Mesenchymal stem cell (in vitro differentiated cells and primary cell): ENCODE results near the gene TBX21.
A peak's percentile ranks its signal among the peaks of the same experiment; 100 is the strongest.

Experiments used
- DNase-seq: peaks from one replicate; pipeline ENCODE4 v3.0.0-alpha.2; 2013
- H2AFZ ChIP-seq: one replicate; pipeline ENCODE4 v1.6.1; 2013; ENCODE audit warnings: low read depth, mild to moderate bottlenecking, control low read depth, inconsistent platforms, low read length, moderate library complexity
- H2AK5ac ChIP-seq: 2 replicates; pipeline ENCODE4 v1.6.1; 2013; ENCODE audit warnings: low read length, moderate library complexity, mild to moderate bottlenecking, inconsistent platforms; ENCODE audit not compliant: severe bottlenecking
- H2BK120ac ChIP-seq: one replicate; pipeline ENCODE4 v1.6.1; 2013; ENCODE audit warnings: low read depth, mild to moderate bottlenecking, inconsistent platforms, low read length, moderate library complexity
- H2BK12ac ChIP-seq, 2 experiments: one replicate each; pipeline ENCODE4 v1.6.1; 2013; ENCODE audit warnings: inconsistent platforms in 2 of 2, low read length in 2 of 2, mild to moderate bottlenecking in 2 of 2, moderate library complexity in 2 of 2, control low read depth in 1 of 2
- H2BK15ac ChIP-seq: one replicate; pipeline ENCODE4 v1.6.1; 2013; ENCODE audit warnings: mild to moderate bottlenecking, low read depth, inconsistent platforms; ENCODE audit not compliant: poor library complexity, severe bottlenecking
- H2BK5ac ChIP-seq: 2 replicates; pipeline ENCODE4 v1.6.1; 2013; ENCODE audit warnings: low read depth, mild to moderate bottlenecking, low read length, control low read depth, inconsistent platforms; ENCODE audit not compliant: poor library complexity, severe bottlenecking
- H3K14ac ChIP-seq, 2 experiments: one replicate each; pipeline ENCODE4 v1.6.1; 2013; ENCODE audit warnings: inconsistent platforms in 2 of 2, low read length in 2 of 2, control low read depth in 1 of 2, mild to moderate bottlenecking in 1 of 2, moderate library complexity in 1 of 2
- H3K18ac ChIP-seq, 2 experiments: one replicate each; pipeline ENCODE4 v1.6.1; 2013; ENCODE audit warnings: inconsistent platforms in 2 of 2, low read length in 2 of 2, control low read depth in 1 of 2, low read depth in 1 of 2, mild to moderate bottlenecking in 1 of 2
- H3K23ac ChIP-seq, 2 experiments: one replicate each; pipeline ENCODE4 v1.6.1; 2013; ENCODE audit warnings: inconsistent platforms in 2 of 2, low read length in 2 of 2, mild to moderate bottlenecking in 2 of 2, moderate library complexity in 2 of 2, control low read depth in 1 of 2
- H3K27ac ChIP-seq: 2 replicates; pipeline ENCODE4 v1.5.1; 2013; ENCODE audit warnings: mild to moderate bottlenecking, moderate library complexity, low read length, control low read depth, inconsistent platforms; ENCODE audit not compliant: poor library complexity, severe bottlenecking
- H3K27me3 ChIP-seq, 2 experiments: 2 replicates each; pipeline versions ENCODE4 v1.6.1 to v1.7.0; 2013; ENCODE audit warnings: low read length in 2 of 2, mild to moderate bottlenecking in 2 of 2, moderate library complexity in 2 of 2, control low read depth in 1 of 2, inconsistent platforms in 1 of 2; ENCODE audit not compliant: control insufficient read depth in 1 of 2, insufficient read depth in 1 of 2
- H3K36me3 ChIP-seq, 2 experiments: 2 replicates each; pipeline versions ENCODE4 v1.6.1 to v1.7.0; 2013; ENCODE audit warnings: low read length in 2 of 2, control low read depth in 1 of 2, inconsistent platforms in 1 of 2, low read depth in 1 of 2, mild to moderate bottlenecking in 1 of 2; ENCODE audit not compliant: insufficient read depth in 2 of 2, control insufficient read depth in 1 of 2
- H3K4ac ChIP-seq, 2 experiments: one replicate each; pipeline ENCODE4 v1.6.1; 2013; ENCODE audit warnings: inconsistent platforms in 2 of 2, low read length in 2 of 2, mild to moderate bottlenecking in 2 of 2, moderate library complexity in 2 of 2, control low read depth in 1 of 2, low read depth in 1 of 2
- H3K4me1 ChIP-seq: 2 replicates; pipeline ENCODE4 v1.6.1; 2013; ENCODE audit warnings: low read depth, low read length, control low read depth; ENCODE audit not compliant: control insufficient read depth, insufficient read depth
- H3K4me2 ChIP-seq: 2 replicates; pipeline ENCODE4 v1.6.1; 2013; ENCODE audit warnings: low read length, mild to moderate bottlenecking, inconsistent platforms; ENCODE audit not compliant: poor library complexity, severe bottlenecking
- H3K4me3 ChIP-seq, 2 experiments: 2 replicates each; pipeline versions ENCODE4 v1.5.1 to v1.7.0; 2013; ENCODE audit warnings: low read length in 2 of 2, mild to moderate bottlenecking in 2 of 2, control low read depth in 1 of 2, low read depth in 1 of 2; ENCODE audit not compliant: insufficient read depth in 1 of 2
- H3K79me1 ChIP-seq: replicated peaks from 2 replicates; pipeline ENCODE4 v1.6.1; 2013; ENCODE audit warnings: mild to moderate bottlenecking, control low read depth, low read length, inconsistent platforms; ENCODE audit not compliant: poor library complexity, severe bottlenecking
- H3K9ac ChIP-seq: 2 replicates; pipeline ENCODE4 v1.7.0; 2013; ENCODE audit warnings: mild to moderate bottlenecking, low read length, moderate library complexity
- H3K9me3 ChIP-seq: 2 replicates; pipeline ENCODE4 v1.7.0; 2013; ENCODE audit warnings: mild to moderate bottlenecking, low read length; ENCODE audit not compliant: control insufficient read depth
- H4K8ac ChIP-seq: one replicate; pipeline ENCODE4 v1.6.1; 2013; ENCODE audit warnings: inconsistent platforms, mild to moderate bottlenecking, low read length, moderate library complexity
- H4K91ac ChIP-seq: one replicate; pipeline ENCODE4 v1.6.1; 2013; ENCODE audit warnings: mild to moderate bottlenecking, low read length, inconsistent platforms
- WGBS: methylation state at CpG from one replicate; pipeline ENCODE4 v1.1.7; 2013; ENCODE audit warnings: mixed read lengths; 5-methylcytosine and 5-hydroxymethylcytosine counted together

Gene TBX21

GRCh38 chr17:47716375-47716774 lies 16.7 kb upstream of the TBX21 start:
- 89% methylated on average over 3 of the region's 3 CpGs for WGBS
- peaks cover under 1 to 6% of the 10 kb centered on the region in 2 experiments for H3K36me3 ChIP-seq
- H3K4ac ChIP-seq = no peak overlapping the region
- no peak overlapping the region for H2AK5ac ChIP-seq
- no peak overlapping the region for H4K8ac ChIP-seq
- H3K9ac ChIP-seq = no peak overlapping the region
- no peak overlapping the region for H3K18ac ChIP-seq
- no peak overlapping the region for H3K14ac ChIP-seq
- no peak overlapping the region for H3K27ac ChIP-seq
- H2AFZ ChIP-seq = no peak overlapping the region
- DNase-seq = no peak
- H2BK12ac ChIP-seq = no peak overlapping the region
- peaks cover 54 to 96% of the 10 kb centered on the region in 2 experiments for H3K27me3 ChIP-seq
- H3K9me3 ChIP-seq = no peaks in the 10 kb centered on the region
- peaks cover 38% of the 10 kb centered on the region for H3K4me1 ChIP-seq
- no peak overlapping the region for H2BK120ac ChIP-seq
- no peak overlapping the region for H3K4me2 ChIP-seq
- no peak overlapping the region for H3K4me3 ChIP-seq
- H2BK5ac ChIP-seq = no peak overlapping the region
- H3K79me1 ChIP-seq = no peaks in the 10 kb centered on the region
- H2BK15ac ChIP-seq = no peak overlapping the region
- no peak overlapping the region for H3K23ac ChIP-seq
- H4K91ac ChIP-seq = no peak overlapping the region

DNA sequence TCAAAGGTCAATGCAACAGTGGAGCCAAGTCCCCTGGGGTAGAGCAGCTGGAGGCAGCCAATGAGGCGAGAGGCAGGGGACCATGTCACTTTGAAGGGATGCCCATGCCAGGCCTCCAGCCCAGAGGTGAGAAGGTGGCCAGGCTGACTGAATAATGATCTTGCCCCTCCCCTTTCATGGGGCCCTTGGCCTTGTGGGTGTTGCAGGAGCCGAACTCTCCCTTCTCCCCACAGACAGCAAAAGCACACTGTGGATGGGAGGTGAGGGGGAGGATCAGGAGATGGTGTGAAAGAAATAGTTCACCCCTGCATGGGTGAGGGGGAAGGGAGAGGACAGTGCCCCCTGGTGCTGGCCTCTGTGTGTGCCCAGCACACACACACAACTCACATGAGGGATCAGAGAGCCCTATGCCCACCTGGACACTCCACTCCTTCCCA lies 15.8 kb upstream of the TBX21 start:
- Histone ChIP-seq H2AFZ (no peak overlapping the region), H3K79me1 (no peaks in the 10 kb centered on the region), H3K18ac (no peak overlapping the region), H3K27ac (no peak overlapping the region), H2BK5ac (no peak overlapping the region), H2BK12ac (no peak overlapping the region), H3K4me2 (no peak overlapping the region), H3K23ac (no peak overlapping the region), H2BK15ac (no peak overlapping the region), H3K14ac (no peak overlapping the region), H3K4ac (no peak overlapping the region), H3K4me3 (no peak overlapping the region), H3K36me3 (no peaks in the 10 kb centered on the region), H4K91ac (no peak overlapping the region), H4K8ac (no peak overlapping the region), H3K4me1 (peaks cover 42% of the 10 kb centered on the region), H3K27me3 (peaks cover 61 to 97% of the 10 kb centered on the region in 2 experiments), H2AK5ac (no peak overlapping the region), H2BK120ac (no peak overlapping the region), H3K9me3 (no peaks in the 10 kb centered on the region), H3K9ac (no peak overlapping the region)
- no peak for DNase-seq
- 100% methylated on average over 1 of the region's 2 CpGs for WGBS

DNA sequence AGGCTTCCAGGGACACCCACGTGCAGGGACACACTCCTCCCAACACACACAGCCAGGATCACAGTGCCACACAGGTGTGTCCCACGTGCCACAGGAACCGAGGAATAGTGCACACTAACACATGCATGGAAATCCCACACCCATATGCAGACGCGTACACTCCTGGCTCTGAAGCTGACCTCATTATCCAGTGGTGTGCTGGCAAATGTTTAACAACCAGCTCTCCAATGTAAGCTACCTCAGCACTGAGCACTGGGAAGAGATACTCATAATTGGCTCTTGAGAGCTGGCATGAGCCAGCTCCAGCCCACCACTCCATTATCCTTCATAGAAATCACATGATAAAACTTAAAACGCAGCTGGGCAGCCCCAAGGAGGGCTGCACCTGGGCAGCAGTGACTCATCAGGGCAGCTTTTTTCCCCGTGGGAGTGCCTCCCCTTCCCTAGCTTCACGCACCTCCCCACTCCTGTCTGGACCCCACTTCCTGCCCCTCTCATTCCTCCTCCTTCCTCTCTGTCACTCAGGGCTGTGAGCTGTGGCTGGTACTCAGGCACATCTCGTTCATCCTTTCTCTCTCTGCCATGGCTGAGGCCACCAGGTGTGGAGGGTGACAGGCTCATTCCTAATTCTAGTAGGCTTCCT lies 14.9 kb upstream of the TBX21 start:
- no peak overlapping the region for H4K91ac ChIP-seq
- H3K14ac ChIP-seq = peak overlapping the region in 1 of 2 experiments; percentile 19
- no peak overlapping the region for H2BK15ac ChIP-seq
- H2BK5ac ChIP-seq = no peak overlapping the region
- H2BK120ac ChIP-seq = no peak overlapping the region
- no peak overlapping the region for H4K8ac ChIP-seq
- peaks cover 55 to 93% of the 10 kb centered on the region in 2 experiments for H3K27me3 ChIP-seq
- H3K36me3 ChIP-seq = no peaks in the 10 kb centered on the region
- no peak overlapping the region for H2AFZ ChIP-seq
- no peaks in the 10 kb centered on the region for H3K9me3 ChIP-seq
- H2BK12ac ChIP-seq = no peak overlapping the region
- peaks cover 42% of the 10 kb centered on the region for H3K4me1 ChIP-seq
- peak overlapping the region; percentile 46 for H3K27ac ChIP-seq
- H3K18ac ChIP-seq = no peak overlapping the region
- H3K4ac ChIP-seq = no peak overlapping the region
- no peaks in the 10 kb centered on the region for H3K79me1 ChIP-seq
- no peak for DNase-seq
- 59% methylated on average over 9 of the region's 9 CpGs for WGBS
- no peak overlapping the region for H3K4me3 ChIP-seq
- H3K4me2 ChIP-seq = no peak overlapping the region
- H3K23ac ChIP-seq = no peak overlapping the region
- H2AK5ac ChIP-seq = peak overlapping the region; percentile 15
- H3K9ac ChIP-seq = no peak overlapping the region

- Histone ChIP-seq H3K36me3 (no peaks in the 10 kb centered on the region), H3K9ac (peak overlapping the region; percentile 52), H2BK12ac (no peak overlapping the region), H3K14ac (no peak overlapping the region), H4K91ac (no peak overlapping the region), H2BK120ac (no peak overlapping the region), H3K23ac (no peak overlapping the region), H3K27ac (peak overlapping the region; percentile 22), H3K4ac (no peak overlapping the region), H3K18ac (no peak overlapping the region), H3K4me2 (peak overlapping the region; percentile 26), H2BK15ac (no peak overlapping the region), H2AK5ac (peak overlapping the region; percentile 18), H2AFZ (no peak overlapping the region), H3K9me3 (no peaks in the 10 kb centered on the region), H2BK5ac (no peak overlapping the region), H3K4me1 (peaks cover 42% of the 10 kb centered on the region), H3K27me3 (peaks cover 51 to 89% of the 10 kb centered on the region in 2 experiments), H3K79me1 (no peaks in the 10 kb centered on the region), H4K8ac (no peak overlapping the region), H3K4me3 (no peak overlapping the region)
- WGBS = 77% methylated on average over 8 of the region's 8 CpGs
- no peak for DNase-seq
Measured at GRCh38 chr17:47718634-47719405, 14.2 kb upstream of the TBX21 start.
